ENCODE measurements around the gene IFI6.
A peak's percentile ranks its signal among the peaks of the same experiment; 100 is the strongest.
"Not testable (repeated sequence)": the region's sequence is repeated elsewhere in the genome, so short reads cannot be mapped to it uniquely, and the experiment has no call there.

IFI6 gene, protein sequence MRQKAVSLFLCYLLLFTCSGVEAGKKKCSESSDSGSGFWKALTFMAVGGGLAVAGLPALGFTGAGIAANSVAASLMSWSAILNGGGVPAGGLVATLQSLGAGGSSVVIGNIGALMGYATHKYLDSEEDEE

DNA sequence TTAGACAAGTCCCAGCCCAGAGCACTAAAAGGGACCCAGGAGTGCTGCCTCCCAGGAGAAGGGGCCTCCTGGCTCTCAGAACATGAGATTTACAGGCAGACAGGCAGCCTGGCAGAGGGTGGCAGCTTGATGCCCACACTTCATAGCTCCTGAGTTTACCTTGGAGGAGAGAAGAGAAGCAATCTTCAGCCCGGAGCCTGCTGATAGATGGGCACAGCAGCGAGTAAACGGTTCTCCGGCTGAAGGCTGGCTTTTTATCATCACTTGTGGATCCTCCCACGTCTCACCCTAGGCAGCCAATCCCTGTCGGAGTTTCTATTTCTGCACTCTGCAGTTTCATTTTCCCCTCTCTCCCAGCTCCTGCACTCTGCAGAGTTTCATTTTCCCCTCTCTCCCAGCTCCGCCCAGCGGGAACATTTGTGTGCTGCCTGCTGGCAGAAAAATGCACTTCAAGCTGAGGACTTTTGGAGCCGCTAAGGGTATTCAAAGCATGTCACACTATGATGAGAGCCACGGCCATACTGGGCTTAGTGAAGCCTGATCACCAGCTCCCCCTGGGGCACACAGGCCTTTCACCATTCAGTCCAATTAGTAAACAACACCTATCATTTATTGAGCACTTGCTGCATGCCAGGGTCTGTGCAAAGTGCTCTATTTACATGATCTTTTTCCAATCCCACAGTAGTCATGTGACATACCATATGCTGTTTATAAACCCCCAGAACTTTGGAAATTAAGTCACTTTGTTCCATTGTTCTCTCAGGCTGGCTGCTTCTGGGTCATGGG, at the start of gene IFI6:
Gene IFI6 (minus strand): TSS at position 229 of the 786 bp plus-strand sequence. CDS start 2,878 bp downstream, outside the sequence.
- DNase-seq: peak; percentile 96

DNA sequence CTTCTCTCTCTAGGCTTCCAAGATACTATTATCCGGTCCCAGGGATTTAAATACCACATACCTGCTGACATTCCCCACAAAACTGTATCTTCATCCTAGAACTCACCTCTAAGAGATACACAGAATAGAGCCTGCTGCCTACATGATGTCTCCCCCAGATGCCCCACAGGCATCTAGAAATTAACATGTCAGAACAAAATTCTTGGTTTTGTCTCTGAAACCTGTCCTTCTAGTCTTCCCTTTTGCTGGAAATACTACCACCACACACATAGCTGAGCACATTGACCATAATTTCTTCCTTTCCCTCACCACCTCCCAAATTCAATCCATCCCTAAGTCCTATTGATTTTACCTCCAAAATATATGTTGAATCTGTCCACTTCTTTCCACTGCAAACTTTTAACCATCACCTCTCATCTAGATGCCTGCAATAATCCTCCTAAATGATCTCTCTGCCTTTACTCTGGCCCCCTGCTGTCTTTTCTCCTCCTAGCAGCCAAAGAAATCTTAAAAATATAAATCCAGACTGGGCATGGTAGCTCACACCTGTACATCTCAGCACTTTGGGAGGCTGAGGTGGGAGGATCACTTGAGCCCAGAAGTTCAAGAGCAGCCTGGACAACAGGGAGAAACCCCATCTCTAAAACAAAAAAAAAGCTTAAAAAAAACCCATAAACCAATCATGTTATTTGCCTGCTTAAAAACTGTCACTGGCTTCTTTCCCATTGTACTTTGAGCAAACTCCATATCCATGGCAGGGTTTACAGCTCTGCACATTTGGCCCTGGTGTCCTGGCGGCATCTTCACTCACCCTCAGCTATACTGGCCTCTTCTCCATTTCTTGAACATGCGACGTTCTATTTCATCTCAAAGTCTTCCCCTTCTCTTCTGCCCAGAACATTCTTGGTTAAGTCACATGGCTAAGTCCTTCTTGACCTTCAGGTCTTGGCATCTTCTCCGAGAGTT, 47.6 kb upstream of the IFI6 start:
- DNase-seq: no peak

DNA sequence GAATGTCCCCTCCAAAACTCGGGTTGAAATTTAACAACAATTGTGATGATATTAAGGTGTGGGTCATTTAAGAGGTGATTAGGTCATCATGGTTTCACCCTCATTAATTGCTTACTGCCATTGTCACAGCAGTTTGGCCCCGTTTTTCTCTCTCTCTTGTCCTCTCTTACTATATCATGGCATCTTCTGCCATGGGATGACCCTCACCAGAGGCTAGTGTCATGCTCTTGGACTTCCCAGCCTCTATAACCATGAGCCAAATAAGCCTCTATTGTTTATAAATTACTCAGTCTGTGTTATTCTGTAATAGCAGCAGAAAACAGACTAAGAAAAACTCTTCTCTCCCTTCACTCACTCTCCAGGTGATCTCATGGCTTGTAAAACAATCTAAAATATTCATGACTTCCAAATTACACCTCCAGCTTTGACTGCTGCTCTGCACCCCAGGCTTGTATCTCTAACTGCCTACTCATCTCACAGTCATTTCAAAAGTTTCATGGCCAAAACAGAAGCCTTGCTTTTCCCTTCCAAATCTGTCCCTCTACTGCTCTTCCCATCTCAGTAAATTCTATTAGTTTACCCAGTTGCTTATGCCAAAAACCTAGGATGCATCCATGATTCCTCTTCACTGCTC, 44.4 kb upstream of the IFI6 start:
- DNase-seq: no peak

DNA sequence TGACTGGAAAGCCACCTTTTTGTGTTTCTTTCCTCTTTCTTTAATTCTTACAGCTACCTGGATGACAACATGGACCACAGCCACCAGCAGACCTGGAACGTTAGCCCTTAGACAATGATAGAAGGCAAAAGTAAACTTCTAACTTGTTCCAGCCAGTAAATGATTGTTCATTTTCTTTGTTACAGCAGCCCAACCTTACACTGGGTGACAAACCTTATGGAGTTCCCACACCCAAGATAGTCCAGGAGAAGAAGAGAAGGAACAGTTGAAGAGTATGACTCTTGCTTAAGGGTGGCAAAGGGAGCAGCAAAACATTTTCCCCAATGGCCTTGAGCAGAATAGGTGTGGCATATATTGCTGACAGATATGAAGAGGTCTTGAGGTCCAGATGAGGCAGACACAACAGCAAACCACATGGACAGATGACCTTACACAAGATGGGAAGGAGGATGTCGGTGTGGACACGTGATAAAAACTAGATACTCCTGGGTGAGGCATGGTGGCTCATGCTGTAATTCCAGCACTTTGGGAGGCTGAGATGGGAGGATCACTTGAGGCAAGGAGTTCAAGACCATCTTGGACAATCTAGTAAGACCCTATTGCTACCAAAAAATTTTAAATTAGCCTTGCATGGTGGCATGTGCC, 42.0 kb upstream of the IFI6 start:
- DNase-seq: no peak

DNA sequence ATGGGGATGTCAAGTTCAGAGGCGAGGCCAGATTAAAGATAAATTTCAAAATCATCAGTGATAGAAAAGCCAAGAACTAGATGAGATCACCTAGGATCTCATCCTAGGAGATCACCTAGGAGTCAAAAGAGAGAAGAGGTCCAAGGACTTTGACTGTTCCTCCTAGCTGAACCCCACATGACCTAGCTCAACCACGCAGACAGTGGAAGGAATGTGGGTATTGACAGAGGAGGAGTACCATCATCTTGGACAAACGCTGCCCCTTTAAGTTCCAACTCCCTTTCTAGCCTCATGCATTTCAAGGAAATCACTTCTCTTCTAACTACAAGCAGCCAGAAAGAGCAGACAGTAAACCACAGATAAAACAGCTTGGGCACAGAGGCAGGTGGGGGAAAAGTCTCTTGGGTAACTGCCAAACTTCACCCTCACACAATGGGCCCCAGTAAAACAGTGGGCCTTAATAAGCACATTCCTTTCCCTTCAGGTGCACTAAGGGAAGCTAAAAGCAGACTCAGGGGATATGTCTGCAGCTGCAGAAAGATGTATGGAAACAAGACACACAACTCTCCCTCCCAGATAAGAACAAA, 41.2 kb upstream of the IFI6 start:
- DNase-seq: no peak

DNA sequence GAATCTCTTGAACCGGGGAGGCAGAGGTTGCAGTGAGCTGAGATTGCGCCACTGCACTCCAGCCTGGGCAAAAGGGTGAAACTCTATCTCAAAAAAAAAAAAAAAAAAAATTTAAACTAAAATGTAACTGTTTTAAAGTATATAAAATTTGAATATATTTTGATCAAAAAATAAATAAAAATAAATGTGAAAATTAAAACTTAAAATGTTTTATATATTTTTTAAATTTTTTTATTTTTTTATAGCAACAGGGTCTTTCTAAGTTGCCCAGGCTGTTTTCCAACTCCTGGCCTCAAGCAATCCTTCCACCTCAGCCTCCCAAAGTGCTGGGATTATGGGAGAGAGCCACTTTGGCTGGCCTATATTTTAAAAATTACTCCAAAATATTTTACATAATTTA, 38.6 kb upstream of the IFI6 start:
- no peak for DNase-seq

DNA sequence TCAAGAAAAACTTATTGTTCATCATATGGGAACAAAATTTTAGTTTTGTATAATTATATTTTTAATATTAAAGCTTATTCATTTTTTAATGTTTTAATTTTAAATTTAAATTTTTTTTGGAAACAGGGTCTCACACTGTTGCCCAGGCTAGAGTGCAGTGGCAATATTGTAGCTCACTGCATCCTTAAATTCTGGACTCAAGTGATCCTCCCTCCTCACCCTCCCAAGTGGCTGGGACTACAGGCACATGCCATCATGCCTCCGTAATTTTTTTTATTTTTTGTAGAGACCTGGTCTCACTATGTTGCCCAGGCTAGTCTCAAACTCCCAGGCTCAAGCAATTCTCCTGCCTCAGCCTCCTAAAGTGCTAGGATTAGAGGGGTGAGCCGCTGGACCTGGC, 33.6 kb upstream of the IFI6 start:
- DNase-seq: no peak

DNA sequence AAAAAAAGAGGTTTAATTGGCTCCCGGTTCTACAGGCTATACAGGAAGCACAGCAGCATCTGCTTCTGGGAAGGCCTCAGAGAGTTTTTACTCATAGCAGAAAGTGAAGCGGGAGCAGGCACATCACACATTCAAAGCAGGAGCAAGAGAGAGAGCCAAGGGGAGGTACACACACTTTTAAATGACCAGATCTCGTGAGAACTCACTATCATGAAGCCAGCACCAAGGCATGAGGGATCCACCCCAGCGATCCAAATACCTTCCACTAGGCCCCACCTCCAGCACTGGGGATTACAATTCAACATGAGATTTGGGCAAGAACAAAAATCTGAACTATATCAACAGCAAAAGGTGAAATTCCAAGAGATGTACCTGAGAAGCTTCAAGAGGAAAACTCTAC, 33.0 kb upstream of the IFI6 start:
- no peak for DNase-seq

DNA sequence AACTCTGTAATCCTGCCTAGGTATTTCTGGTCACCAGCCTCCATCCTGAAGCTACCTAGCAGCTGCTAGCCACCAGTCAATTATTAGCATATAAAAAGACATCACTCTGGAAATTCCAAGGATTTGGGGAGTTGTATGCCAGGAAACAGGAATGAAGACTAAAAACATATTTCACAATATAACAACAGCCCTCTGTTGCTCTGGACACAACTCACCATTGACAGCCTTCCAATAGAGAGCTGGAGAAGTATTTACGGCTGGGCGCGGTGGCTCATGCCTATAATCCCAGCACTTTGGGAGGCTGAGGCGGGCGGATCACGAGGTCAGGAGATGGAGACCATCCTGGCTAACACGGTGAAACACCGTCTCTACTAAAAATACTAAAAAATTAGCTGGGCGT, 24.8 kb upstream of the IFI6 start:
- DNase-seq: not testable (repeated sequence)

DNA sequence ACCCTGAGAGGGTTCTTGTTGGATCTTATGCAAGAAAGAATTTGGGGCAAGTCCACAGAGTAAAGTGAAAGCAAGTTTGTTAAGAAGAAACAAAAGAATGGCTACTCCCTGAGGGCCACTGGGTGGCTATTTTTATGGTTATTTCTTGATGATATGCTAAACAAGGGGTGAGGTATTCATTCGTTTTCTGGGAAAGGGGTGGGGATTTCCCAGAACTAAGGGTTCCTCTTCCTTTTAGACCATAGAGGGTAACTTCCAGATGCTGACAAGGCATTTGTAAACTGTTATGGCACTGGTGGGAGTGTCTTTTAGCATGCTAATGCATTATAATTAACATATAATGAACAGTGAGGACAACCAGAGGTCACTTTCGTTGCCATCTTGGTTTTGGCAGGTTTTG, 18.2 kb upstream of the IFI6 start:
- no peak for DNase-seq

DNA sequence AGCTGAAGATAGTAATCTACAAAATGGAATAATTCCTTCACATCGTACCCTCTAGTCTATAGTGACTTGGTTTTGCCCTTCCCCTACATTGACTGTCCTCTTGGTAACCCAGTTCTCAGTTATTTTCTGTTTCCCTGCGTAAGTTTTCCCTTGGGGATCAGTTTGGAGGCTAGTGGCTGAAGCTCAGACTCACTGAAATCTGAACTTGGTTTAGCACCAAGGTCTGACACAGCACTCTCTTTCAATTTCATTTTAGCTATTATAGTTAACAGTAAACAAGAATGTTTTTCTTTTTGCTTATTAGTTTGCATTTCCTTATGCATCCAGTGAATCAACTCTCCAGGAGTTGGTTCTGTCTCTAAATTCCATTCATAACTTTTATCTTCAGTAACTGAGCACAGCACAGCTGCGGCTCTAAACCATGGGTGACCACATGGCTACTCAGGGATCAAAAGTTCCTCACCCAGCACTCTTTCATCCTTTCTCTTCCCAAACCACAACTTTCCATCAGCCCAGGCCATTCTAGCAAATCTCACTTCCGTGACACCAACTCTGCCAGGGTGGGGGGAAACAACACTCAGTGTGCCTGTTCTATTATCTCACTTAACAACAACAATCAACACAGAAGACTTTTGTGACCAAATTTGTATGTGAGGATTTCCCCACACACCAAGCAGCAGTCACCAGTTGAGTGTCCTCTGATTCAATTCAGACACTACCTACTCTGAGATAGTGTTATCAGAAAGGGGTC, 17.6 kb upstream of the IFI6 start:
- no peak for DNase-seq

DNA sequence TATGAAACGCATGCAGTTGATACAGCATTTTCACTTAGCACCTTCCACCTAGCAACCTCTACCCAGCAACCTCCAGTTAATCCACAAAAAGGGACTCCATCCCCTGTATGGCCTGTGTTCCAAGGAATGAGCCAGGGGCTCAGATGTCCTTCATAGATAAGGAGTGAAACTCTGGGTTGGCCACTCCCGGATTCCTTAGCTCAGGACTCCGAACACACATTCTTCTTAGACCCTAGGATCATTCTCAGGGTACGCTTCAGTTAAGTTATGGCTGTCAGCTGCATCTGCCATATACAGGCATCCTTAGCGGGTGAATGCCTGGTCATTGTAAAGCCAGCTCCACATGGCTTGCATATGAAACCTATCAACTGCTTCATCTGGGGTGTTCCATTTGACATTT, 15.9 kb upstream of the IFI6 start:
- no peak for DNase-seq

DNA sequence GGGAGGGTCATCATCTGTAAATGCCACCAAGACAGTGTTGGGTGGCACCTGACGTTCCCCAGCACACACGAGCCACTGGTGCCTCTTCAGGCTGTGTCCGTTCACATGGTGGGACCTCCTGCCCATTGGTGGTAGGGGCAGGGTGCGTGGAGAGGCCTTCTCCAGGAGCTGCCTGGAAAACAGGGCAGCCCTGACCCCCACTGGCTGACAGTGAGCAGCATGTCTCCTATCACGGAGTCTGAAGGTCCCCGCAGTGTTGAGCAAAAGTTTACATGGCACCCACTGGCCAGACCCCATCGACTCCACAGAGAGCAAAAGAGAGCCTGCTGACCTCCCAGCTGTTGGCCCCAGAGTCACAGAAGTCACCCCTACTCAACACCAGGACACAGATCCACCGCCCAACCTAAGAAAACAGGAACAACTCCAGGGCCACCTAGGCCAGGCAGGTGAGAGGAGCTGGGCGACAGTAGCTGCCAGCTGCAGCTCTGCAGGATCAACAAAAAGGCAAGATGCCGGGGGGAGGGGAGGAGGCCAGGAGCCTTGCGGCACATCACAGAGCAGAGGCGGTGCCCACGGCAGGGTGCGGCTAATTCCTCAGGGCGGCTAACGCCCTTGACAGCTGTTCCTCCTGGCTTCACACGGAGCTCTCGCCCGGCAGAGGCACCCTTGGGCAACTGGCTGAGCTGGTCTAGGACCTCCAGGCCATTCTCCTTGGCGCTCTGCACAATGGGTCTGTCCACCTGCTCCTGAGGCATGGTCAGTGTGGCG, 14.4 kb upstream of the IFI6 start:
- no peak for DNase-seq

DNA sequence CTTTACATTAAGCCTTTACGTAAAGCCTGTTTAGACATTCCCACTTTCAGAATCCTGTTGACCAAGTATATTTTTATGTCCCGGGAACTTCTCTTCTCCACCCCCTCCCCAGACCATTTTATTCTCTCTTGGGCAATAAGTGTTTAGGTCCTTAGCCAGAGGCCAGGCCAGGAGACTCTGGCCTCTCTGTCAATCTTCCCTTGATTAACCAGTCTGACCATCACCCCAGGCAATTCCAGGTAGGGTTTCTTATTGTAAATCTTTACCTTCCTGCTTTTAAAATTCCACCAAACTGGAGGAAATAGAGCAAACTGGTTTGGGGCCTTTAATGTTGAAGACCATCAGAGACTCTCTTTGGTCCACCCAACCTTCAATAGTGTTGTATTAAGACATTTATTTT, 12.2 kb upstream of the IFI6 start:
- DNase-seq: no peak

DNA sequence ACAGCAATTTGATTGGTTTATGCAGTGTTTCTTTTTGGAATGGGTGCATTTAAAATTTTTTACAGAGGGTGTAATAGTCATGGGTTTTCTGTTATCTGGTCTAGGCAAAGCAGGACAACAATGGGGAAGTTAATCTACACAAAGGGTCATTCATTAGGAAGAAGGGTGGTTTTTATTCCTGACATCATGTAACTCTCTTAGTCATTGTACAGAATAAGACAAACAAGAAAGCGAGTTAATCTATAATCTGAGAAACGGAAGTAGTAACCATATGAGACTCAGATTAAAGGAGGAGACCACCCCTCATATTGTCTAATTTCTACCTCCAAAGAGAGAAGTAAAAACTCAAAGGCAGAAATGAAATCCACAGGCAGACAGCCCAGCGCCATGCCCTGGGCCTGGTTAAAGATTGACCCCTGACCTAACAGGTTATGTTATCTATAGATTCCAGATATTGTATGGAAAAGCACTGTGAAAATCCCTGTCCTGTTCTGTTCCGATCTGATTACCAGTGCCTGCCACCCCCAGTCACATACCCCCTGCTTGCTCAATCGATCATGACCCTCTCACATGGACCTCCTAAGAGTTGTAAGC, 10.5 kb upstream of the IFI6 start:
- DNase-seq: no peak

DNA sequence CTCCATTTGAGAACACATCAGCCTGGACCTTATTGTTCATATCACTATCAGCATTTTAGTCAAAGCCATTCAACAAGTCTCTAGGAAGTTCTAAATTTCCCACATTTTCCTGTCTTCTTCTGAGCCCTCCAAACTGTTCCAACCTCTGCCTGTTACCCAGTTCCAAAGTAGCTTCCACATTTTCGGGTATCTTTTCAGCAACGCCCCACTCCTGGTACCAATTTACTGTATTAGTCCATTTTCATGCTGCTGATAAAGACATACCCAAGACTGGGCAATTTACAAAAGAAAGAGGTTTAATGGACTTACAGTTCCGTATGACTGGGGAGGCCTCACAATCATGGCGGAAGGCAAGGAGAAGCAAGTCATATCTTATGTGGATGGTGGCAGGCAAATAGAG, 9.6 kb upstream of the IFI6 start:
- DNase-seq: not testable (repeated sequence)

DNA sequence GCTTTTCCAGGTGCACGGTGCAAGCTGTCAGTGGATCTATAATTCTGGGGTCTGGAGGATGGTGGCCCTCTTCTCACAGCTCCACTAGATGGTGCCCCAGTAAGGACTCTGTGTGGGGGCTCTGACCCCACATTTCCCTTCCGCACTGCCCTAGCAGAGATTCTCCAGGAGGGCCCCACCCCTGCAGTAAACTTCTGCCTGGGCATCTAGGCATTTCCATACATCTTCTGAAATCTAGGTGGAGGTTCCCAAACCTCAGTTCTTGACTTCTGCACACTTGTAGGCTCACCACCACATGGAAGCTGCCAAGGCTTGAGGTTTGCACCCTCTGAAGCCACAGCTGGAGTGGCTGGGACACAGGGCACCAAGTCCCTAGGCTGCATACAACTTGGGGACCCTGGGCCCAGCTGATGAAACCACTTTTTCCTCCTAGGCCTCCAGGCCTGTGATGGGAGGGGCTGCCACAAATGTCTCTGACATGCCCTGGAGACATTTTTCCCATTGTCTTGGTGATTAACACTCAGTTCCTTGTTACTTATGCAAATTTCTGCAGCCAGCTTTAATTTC, 8.3 kb upstream of the IFI6 start:
- not testable (repeated sequence) for DNase-seq

DNA sequence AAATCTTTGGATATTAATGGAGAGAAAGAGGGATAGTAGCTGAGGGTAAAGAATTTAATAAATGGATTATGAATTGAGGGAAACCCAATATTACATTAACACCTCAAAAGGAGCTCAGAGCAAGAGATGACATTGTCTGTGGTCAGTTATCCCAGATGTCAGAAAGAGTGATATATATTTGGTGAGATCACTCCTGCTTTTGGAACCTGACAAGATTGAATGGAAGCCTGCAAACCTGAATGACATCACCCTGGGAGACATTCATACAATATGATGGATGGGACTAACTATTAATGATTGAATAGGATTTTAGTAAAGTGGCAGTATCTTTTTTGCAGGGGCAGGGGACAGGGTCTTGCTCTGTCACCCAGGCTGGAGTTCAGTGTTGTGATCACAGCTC, 6.8 kb upstream of the IFI6 start:
- DNase-seq: no peak

DNA sequence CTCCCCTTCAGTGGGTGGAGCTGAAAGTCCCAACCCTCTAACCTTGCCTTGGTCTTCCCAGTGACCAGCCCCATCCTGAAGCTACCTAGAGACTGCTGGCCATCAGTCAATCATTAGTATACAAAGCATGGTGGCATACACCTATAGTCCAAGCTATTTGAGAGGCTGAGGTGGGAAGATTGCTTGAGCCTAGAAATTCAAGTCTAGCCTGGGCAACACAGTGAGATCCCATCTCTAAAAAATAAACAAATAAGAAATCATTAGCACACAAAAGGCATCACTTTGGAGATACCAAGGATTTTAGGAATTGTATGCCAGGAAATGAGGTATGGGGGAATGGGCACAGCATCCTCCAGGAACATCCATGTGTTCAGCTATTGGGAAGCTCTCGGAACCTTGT, 4.4 kb upstream of the IFI6 start:
- DNase-seq: no peak

DNA sequence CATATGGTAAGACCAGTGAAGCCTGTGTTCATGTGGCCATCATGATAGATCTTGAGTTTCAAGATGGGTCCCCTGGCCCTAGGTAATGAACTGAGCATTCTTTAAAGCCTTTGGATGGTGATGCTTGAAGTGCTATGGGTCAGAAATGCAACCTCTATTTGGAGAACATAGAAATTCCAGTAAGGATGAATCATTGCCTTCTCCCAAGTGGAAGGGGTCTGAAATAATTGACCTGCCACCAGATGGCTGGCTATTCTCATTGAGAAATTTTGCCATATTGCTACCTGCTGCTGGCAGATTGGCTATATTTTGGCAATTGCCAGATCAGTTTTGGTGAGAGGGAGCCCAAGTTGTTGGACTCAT, 739 bp upstream of the IFI6 start:
- no peak for DNase-seq
